Femur (tissue), 1 donor: ENCODE data around the gene ARID3C.
"Not testable (repeated sequence)": the region's sequence is repeated elsewhere in the genome, so short reads cannot be mapped to it uniquely, and the experiment has no call there.

Experiments
- DNase-seq: peaks from one replicate; pipeline ENCODE4 v3.0.0-alpha.2; 2017

The ARID3C gene

DNA sequence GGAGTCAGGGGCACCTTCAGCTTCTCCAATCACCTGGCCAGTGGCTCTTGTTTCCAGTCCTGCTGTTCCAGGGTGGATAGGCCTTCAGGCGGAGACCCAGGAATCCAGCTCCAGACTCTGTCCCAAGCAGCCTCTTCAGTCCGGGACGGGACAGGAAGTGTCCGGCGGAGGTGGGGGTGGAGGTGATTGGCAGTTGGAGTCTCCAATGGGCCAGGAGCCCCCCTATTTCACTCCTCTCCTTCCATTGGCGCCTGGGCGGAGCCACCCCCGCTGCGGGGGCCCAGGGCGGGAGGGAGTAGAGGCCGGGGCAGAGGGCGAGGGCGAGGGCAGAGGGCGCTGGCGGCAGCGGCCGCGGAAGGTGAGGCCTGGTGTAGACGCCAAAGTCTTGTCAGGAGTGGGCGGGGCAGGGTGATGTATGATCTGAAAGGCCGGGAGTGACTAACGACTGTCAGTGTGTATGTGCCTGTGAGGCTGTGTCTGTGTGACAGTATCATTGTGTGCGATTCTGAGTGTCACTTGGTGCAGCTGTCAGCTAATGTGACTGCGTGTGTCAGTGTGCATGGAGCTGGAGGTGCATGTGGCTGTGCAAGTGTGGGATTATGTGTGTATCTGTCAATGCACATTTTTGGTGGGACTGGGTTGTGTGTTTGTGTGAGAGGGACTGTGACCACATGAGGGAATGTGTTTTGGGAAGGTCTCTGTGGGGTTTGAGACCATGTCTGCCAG lies 23.2 kb upstream of the ARID3C start, which contains the start of gene IL11RA:
Gene IL11RA, plus strand, starts transcription at position 310 of the 726 bp plus-strand sequence. CDS start 3,033 bp downstream, outside the sequence.
- peak; percentile 93 for DNase-seq

DNA sequence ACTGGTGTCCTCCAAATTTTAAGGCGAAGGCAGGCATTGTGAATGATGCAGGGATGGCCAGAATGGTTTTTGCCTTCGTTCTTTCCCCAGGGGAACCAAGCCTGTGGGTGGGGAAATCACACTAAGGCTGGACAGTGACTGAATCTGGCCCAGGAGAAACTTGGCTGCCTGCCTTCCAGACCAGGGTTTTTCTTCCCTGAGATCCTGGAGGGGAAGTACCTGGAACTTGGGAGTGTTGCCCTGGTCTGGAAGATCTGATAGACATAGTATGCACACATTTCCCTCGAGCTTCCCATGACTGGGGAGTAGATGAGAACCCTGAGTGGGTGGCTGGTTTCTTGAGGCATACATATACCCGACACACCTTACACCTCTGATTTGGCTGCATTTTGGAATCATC lies 22.5 kb upstream of the ARID3C start:
- DNase-seq = no peak

DNA sequence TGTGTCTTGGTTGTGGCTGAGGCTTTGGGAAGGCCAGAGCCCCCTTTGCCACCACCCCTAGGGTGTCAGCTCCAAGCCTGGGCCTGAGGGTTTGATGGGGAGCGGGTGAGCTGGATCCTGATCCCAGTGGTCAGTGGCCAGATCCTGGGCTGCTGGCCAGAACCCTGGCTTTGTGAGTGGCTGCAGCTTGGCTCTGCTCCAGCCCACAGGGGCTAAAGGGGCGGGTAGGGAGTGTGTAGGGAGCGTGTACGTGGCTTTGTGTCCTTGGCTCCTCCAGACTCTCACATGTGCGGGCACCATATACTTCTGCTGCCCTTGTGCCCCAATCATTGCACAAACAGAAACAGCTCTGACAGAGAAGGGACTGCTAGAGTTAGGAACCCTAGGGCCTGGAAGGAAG lies 21.9 kb upstream of the ARID3C start:
- DNase-seq = peak; percentile 78

DNA sequence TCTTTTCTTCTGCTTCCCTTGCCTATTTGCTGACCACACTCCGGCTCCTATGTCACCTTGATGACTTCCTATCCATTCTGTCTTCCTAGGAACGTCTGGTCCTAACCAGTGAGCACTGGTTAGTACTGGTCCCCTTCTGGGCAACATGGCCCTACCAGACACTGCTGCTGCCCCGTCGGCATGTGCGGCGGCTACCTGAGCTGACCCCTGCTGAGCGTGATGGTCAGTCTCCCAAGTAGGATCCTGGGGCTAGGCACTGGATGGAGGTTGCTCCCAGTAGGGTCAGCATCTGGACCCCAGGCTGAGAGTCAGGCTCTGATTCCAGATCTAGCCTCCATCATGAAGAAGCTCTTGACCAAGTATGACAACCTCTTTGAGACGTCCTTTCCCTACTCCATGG lies 19.8 kb upstream of the ARID3C start:
- DNase-seq = no peak

DNA sequence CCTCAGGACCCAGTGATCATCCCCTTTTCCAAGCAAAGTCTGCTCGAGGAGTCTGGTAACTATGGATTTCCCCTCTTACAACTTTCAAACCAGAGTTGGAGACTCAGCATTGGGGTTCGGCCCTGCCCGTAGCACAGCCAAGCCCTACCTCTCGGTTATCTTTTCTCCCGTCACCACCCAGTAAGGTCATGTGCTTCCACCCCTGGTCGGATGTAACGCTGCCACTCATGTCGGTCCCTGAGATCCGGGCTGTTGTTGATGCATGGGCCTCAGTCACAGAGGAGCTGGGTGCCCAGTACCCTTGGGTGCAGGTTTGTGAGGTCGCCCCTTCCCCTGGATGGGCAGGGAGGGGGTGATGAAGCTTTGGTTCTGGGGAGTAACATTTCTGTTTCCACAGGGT lies 18.8 kb upstream of the ARID3C start:
- DNase-seq = peak; percentile 18

DNA sequence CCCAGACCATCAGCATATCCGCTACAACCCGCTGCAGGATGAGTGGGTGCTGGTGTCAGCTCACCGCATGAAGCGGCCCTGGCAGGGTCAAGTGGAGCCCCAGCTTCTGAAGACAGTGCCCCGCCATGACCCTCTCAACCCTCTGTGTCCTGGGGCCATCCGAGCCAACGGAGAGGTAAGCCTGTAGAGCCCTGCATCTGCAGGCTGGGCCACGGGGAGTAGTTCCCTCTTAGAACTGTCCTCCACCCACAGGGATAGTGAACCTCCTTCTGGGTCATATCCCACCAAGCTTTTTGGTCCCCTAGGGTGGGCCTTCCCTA lies 18.2 kb upstream of the ARID3C start:
- DNase-seq = no peak

DNA sequence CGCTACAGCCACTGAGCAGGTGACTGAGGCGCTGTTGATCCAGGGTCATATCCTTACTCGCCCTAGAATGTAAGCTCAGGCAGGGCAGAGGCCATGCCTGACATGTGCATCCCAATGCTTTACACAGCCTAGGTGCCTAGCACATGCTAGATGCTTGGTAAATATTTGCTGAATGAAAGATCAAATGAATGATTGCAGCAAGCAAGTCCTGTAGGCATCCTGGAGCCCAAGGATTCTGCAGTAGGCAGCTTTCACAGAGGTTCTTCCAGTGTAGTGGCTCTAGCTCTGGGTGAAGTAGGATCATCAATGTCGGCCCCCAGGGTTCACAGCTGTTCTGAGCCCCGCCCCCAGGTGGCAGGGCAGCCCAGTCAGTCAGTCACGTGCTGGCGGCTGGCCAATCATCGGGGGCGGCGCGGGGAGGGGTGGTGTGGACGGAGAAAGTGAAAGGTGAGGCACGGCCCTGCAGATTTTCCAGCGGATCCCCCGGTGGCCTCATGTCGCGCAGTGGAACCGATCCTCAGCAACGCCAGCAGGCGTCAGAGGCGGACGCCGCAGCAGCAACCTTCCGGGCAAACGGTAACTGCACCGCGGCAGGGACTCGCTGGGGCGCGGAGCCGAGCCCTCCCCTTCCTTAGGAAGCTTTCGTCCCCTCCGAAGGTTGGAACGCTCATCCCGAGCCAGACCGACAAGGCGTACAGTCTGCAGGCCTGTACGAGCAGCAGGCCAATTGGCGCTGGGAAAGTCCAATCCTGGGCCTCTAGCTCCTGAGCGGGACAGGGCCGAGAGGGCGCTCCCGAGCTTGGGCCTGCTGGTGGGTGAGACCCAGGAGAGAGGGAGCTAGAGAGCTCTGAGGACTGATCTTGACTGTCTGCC lies 17.6 kb upstream of the ARID3C start, which contains the start of gene GALT:
Gene GALT, plus strand, starts transcription at position 465 of the 873 bp plus-strand sequence. Its CDS starts 30 bp downstream, at position 495.
- peak; percentile 95 for DNase-seq

DNA sequence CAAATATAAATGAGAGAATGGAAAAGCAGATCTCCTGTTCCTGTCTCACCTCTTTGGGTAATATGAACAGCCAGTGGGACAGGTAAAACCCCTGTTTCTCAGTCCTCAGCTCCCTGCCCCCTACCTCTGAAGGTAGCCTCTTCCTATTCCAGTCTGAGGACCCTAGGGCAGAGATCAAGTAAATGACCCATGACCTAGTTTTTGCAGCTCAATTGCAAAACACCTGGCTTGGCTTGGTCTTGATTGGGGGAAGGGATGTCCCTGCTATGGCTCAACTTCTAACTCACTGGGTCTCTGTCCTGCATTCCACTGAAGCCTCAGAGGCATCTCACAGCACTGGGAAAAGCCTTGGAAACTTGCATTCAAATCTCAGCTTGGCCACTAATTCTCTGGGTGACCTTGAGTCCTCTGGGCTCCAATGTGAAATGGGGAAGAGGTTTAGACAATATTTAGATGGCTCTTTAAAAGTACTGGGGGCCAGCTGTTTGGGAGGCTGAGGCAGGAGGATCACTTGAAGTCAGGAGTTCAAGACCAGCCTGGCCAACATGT lies 16.0 kb upstream of the ARID3C start:
- peak; percentile 16 for DNase-seq

DNA sequence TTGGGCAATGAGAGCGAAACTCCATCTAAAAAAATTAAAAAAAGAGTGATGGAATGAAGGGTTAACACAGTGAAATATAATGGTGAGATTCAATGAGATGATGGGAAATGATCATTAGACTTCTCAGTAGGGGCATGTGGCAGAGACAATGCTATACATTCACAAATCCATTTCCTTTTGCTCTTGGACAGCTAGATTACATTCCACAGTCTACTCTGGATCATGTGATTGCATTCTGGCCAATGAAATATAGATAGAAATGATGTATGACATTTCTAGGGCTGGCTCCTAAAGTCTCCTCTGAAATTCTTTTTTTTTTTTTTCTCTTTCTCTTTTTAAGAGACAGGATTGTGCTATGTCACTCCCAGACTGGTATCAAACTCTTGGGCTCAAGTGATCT lies 13.8 kb upstream of the ARID3C start:
- no peak for DNase-seq

DNA sequence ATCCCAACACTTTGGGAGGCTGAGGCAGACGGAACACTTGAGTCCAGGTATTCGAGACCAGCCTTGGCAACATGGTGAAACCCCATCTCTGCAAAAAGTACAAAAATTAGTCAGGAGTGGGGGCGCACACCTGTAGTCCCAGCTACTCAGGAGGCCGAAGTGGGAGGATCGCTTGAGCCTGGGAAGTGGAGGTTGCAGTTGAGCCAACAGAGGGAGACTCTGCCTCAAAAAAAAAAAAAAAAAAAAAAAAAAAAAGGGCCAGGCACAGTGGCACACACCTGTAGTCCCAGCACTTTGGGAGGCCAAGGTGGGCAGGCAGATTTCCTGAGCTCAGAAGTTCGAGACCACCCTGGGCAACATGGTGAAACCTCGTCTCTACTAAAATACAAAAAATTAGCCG lies 10.5 kb upstream of the ARID3C start:
- DNase-seq = not testable (repeated sequence)

DNA sequence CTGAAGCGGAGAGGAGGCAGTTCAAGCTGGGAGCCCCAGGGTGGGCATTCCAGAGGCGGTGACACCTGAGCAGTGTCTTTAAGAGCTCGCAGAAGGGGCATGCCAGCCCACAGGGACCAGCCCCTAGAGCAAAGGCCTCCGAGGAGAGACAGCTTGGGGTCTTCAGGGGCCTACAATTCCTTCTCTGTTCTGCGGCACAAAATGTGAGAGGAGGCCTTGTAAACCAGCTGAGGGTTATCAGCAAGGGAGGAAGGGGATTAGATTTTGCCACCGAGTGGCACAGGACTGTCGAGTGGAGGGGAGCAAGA lies 9.2 kb upstream of the ARID3C start:
- DNase-seq = no peak

DNA sequence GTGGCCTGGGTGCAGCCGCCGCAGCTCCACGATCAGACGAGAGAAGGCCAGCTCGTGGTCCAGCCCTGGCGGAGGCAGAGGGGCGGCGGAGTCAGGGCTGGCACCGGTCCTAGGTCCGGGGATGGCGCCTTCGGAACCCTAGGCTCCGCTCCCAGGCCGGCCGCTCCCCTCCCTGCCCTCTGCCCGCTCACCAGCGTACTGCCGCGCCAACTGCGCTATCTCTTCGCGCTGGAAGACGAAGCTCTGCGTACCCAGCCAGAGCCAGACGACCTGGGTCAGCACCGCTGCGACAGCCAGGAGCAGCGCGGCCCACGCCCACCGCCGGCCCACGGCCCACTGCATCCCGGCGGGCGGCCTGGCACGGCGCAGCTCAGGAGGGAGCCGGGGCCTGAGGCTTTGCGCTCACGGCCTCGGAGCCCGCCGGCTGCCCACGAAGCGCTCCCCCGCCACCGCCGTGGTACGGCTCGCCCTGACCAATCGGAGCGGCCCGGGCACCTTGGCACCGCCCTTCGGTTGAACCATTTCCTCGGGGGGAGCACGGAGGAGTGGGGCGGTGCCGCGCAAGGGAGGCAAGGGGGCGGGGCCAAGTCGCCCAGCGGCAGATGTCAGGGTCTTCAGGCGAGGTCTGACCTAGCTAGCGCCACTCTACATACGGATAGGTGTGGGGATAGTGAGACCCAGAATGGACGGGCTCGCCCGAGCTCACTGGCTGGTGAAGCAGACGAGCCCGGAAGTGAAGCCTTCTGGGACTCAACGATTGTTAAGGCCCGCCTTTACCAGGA lies 8.7 kb upstream of the ARID3C start, which contains the start of gene SIGMAR1:
Gene SIGMAR1, minus strand, starts transcription at position 432 of the 782 bp plus-strand sequence. Its CDS starts 90 bp downstream, at position 342.
- DNase-seq = peak; percentile 95

DNA sequence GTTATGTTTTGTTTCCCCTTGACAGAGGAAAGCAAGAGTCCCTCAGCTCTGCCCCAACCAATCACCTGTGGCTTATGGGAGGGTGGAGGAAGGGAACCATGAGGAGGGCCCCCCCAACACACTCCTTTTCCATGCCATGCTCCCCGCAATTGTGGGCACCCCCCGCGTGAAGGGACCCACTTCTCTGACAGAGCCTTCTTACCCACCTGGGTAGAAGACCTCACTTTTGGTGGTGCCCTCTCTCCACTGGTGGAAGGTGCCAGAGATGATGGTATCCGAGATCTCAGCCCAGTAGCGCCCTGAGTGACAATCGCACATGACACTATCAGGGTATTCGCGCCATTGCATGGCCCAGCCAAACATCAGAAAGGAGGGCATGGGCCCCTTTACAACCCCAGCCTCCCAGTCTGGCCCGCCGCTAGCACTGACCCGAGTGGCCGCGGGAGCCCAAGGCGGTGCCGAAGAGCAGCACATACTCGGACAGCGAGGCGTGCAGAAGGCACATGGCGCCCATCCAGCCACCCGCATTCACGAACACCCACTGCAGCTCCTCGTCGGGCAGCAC lies 8.0 kb upstream of the ARID3C start:
- DNase-seq = no peak

DNA sequence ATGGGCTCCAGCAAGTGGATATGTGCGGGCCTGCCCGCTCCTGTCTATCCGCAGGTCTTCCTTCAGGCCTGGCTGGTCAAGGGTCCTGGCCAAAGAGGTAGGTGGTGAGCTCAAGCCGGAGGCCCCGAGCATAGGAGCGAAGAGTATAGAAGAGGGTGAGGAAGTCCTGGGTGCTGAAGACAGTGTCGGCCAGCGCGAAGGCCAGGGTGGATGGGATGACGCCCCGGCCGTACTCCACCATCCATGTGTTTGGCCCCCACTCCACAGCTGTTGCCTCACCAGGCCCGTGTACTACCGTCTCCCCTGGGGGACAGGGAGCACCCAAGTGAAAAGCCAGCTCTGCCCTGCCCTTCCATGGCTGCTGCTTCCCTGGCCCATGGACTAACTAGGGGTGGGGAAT lies 6.7 kb upstream of the ARID3C start:
- DNase-seq = no peak

DNA sequence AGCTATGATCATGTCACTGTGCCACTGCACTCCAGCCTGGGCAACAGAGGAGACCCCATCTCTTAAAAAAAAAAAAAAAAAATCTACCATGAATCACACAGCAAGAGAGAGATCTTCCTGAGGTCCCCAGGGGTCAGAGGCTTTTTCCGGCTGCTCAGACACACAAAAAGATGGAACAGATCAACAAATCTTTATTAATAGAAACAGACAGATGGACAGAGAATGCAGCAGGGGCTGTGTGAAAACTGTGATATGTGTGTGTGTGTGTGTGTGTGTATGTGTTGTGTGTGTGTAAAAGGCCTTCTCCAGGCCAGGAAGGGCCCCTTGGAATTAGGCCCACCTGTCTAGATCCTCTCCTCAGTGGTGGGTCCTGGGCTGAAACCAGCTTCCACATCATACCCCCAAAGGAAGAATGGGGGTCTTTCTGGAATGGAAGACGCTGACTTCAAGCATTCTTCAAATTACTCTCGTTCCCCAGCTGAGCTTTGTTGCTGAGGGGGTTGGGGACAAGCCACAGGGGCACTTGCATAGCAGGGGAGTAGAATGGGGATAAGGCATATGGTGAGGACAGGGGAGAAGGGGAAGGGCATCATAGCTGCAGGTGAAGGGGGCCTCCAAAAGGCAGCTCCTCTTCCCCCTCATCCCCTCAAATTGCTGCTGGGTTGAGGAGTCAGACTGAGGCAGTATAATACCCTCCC lies 5.8 kb upstream of the ARID3C start:
- no peak for DNase-seq

DNA sequence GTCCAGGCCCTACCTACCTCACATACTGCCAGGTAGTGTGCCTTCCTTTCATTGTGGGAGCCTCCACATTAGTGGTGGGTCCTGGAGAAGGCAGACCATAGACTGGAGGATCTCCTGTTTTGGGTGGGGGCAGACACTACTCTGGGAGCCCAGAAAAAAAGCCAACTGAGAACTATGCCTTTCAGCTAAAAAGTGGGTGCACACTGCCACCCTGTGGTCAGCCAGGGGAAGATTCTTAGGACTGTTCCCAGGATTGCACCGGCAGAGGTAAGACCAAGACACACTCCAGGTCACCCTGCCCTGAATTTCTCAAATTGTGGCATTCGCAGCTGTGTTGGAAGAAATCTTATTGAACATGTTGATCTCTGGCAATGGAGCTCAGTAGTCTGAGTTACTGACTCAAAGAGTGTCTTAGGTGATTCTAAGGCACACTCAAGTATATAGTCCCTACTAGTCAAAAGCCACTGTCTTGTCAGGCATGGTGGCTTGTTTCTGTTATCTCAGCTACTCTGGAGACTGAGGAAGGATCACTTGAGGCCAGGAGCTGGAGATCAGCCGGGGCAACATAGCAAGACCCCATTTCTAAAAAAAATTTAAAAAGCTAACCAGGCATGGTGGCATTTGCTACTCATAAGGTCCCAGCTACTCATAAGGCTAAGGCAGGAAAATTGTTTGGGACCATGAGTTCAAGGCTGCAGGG lies 5.1 kb upstream of the ARID3C start:
- DNase-seq = peak; percentile 79

DNA sequence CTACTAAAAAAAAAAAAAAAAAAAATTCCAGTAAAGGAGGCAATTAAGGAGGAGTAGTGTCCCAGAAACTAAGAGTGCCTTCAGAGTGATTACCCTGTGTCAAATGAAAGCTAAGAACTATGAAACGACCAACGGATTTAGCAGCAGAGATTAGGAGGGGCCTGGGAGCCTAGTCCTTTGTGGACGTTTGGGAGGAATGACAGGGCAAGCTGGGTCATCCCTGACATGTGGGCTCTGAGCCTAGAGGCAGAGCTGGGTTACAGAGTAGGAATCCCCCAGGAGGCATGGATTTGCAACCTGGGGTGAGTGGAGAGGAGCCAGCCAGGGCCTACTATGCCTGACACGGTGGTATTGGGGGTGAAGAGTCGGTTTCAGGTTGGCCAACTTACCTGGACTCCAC lies 4.3 kb upstream of the ARID3C start:
- DNase-seq = no peak

DNA sequence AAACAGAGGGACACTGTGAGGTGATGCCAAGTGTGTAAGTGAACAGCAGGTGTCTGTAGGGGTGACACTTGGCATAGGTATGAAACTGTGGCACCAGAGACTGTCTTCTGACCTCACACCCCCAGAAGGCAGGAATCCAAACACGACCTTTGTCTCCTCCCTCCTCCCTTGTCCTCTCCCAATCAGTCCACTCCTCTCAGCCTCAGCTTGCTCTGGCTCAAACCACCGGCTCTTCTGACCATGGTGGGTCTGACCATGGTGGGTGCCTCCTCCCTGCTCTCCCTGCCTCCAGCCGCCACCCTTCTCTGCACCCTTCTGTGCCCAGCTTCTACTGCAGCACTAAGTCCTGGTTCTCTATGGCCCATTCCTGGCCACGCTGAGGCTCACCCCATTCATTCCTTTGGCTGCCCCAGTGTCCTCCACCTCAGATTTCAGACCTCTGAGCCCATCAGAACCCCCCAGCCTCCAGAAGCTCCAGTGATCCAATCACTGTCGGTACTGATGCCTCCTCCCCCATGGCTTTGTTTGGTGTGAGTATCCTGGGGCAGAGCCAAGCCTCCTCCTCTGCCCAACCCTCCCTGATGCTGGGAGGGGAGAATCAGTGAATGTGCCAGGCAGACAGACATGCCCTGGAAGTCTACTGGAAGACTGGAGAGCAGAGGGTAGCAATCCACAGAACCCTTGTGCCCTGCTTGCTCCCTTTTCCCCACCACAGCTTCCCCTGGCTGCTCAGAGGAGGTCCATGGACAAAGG lies 1.7 kb upstream of the ARID3C start:
- DNase-seq = no peak

DNA sequence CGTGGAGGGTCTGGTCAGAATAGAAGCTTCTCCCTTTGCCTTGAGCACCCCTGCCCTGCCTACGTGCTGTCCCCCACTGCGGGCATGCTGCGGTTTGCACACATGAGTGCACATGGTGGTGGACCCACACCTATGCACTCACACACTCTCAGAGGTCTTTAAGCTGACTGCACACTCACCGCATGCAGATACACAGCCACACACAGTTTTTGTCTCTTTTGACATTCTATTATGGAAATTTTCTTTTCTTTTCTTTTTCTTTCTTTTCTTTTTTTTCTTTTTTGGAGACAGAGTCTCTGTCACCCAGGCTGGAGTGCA lies 584 bp upstream of the ARID3C start:
- DNase-seq = no peak

DNA sequence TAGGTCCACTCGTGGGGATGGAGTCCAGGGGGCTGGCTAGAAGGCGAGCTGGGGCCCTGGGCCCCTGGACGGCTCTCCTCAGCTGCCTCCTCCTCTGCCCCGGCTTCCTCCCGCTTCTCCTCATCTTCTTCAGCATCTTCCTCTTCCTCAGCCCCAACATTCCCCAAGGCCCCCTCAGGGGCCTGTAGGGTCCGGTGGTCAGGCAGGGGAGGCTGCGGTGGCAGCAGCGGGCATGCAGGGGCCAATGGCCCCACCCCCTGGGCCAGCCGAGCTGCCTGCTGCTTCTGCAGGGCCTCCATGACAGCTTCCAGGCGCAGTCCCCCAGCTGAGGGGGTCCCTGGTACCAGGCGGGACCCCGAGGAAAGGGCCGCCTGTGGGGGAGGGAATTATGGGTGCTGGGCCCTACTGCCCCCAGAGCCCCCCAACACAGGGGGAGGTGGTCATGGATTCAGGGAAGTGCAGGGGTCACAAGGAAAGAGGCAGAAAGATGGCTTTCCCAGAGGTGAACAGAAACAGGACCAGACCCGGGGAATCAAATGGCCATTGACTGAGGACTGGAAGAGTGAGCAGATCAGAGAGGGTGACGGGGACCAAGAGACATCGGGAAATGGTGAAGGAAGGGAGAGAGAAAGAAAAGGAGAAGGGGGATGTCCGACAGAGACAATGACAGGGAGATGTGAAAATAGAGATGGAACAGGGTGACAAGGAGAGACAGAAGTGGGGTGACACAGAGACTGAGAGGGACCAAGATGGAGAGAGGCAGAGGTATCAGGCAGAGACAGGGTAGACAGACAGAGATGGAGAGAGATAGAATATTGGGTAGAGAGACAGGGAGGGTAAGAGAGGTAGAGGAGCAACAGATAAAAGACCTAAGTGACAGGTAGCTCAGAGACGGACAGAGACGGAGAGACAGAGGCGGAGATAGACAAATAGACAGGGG lies 880 bp downstream of the ARID3C start:
- no peak for DNase-seq
